NCI-H82 treated with DMSO at 0.1 percent for 48 hours (cell line): ENCODE results near the gene DDAH1.

Source experiments
- DNase-seq: peaks from one replicate; lab custom pipeline; 2025; ENCODE audit not compliant: unreplicated experiment; lab: John Stamatoyannopoulos, UW

DDAH1 gene

DNA sequence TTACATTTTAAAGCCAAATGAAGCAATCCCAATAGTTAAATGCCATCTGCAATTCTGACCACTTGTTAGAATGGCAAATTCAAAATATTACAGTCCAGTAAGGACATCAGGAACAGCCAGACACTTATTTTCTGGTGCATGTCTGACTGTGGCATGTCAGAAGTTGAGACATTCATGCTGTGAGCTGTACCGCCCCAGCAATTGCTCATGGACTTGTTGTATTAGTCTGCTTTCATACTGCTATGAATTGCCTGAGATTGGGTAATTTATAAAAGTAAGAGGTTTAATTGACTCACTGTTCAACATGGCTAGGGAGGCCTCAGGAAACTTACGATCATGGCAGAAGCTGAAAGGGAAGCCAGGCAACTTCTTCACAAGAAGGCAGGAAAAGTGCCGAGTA, 19.1 kb downstream of the DDAH1 start:
- no peak for DNase-seq

DNA sequence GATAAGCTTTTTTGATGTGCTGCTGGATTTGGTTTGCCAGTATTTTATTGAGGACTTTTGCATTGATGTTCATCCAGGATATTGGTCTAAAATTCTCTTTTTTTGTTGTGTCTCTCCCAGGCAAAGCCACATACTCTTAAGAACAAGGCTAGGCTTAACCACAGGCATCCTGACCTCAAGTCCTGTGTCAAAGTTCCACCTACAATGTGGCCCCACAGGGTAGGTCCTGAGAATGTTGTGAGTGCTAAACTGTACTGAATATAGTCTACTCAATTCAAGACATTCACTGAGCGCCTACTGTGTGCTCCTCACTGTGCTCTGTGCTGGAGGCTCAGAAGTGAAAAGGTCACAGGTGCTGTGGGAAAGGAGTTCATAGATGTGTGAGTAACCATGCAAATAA, 20.6 kb downstream of the DDAH1 start:
- DNase-seq, result no peak

DNA sequence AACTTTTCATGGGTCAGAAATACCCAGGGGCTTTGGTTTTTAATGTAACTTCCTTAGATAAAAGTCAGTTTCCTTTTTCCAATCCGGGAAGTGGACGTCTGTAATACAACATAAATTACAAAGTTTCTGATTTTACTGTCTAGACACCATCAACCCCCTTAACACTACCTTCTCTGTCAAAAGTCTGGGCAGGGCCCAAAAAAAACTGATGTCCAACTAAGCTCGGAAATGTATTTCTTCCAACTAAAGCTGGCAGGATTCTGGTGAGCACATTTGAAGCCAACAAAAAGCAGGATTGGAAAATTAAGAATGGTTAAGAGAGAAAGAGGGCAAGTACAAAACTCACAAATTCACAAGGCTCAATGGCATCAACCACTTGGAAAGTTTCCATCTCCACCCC, 24.3 kb downstream of the DDAH1 start:
- no peak for DNase-seq

DNA sequence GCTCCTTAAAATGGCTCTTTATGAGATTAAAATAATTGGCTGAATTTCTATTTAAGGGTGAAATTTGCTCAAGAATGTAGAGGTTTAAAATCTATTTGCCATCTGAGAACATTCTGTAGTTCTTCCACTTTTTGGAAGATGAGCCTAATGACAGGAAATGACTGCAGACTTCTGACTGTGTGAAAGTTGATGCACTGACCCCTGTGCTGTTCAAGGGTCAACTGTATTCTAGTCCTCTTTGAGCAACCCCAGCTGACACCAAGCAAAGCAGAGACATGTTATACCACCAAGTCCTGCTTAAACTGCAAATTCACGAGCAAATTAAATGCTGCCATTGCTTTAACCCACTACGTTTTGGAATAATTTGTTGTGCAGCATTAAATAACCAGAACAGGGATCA, 26.6 kb downstream of the DDAH1 start:
- no peak for DNase-seq

DNA sequence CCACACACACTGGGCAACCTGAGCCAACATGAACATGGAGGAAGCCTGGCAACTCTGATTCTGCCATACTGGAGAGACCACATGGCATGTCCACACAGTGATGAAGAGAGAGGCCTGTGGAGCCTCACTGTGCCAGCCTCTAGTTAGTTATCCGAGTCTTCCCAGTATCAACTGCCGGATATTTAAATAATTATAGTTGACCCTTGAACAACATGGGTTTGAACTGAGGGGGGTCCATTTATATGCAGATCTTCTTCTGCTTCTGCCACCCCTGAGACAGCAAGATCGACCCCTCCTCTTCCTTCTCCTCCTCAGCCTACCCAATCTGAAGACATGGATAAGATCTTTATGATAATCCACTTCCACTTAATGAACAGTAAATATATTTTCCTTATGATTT, 27.8 kb downstream of the DDAH1 start:
- no peak for DNase-seq

DNA sequence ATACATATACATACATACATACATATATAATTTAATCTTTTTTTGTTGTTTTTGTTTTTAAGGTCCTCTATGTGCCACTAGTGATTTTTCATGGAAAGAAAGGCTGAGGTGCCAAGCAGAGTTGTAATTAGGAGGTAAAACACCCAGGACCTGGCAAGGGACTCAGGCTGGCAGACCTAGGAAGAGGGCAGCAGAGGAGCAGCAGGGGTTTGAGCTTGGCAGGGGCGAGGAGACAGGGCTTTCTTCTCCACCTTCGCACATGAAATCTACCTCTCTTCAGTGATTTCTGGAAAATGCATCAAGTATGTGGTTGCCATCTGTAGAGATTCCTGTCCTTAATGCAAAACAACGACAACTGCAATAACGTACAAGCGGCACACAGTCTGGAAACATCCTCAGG, 31.9 kb downstream of the DDAH1 start:
- no peak for DNase-seq

DNA sequence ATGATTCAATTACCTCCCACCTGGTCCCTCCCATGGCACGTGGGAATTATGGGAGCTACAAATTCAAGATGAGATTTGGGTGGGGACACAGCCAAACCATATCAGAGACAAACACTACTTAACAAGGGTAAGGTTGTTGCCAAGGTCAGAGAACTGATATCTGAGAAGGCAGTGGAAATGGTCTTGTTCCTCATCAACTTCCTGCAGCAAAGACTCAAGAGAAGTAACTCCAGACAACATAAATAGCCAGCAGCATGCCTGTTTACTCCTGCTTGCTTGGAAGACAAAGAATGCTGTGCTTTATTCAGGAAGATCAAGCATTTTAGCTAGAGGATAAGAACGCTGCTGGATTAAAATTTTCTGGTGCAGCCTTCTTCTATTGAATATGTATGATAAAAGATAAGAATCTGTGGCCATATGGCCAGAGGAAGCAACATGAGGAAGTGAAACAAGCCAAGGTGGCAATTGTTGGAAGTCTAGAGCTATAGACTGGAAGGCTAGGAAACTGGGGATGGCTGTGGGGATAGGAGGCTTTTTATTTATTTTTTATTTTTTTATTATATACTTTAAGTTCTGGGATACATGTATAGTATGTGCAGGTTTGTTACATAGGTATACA, 36.4 kb downstream of the DDAH1 start:
- DNase-seq, result no peak

DNA sequence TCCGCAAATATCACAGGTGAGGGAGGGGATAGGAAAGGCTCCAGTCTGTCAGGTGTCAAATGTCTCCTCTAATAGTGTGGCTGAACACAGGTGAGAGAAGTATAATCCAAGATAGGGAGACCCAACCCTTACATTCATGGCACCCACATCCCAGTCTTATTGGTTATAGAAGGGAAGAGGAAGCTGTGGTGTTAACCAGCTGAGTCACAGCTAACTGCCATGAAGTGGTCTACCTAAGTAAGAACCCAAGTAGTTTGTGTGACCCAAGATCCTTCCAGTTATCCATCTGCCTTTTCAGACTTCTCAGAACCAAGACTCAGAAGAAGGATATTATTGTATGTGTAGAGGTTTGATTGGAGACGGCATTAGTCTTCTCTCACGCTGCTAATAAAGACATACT, 37.1 kb downstream of the DDAH1 start:
- no peak for DNase-seq

DNA sequence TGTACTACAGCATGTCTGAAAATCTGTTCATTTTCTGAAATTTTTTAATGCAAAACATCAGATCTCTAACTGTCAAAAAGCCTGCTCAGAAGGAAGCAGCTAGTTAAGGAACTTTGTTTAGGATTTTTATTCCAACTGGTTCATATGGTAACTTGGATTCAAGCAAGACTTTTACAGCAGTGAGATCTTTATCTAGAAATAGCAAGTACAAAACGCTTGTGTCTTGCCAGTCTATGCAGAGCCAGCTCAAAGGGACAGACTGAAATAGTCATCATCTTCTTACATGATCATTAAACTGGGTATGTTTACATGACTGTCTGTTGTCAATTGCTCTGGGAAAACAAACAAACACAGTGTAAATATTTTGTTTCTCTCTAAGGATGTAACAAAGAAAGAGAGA, 37.6 kb downstream of the DDAH1 start:
- DNase-seq, result no peak

DNA sequence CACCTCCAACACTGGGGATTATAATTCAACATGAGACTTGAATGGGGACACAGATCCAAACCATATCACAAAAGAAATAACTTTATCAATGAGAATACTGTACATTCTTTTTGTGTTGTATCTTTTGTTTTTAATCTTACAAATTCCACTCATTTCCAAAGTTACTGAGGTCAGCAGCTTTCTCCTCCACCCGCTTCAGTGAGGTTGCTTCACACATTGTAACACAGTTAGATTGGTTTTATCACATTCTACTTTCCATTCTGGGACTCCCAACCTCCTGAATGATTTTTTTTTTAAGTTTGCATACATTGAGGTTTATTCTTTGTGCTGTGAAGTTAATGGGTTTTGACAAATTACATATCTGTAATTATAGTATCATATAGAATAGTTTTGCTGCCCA, 43.8 kb downstream of the DDAH1 start:
- DNase-seq, result no peak

DNA sequence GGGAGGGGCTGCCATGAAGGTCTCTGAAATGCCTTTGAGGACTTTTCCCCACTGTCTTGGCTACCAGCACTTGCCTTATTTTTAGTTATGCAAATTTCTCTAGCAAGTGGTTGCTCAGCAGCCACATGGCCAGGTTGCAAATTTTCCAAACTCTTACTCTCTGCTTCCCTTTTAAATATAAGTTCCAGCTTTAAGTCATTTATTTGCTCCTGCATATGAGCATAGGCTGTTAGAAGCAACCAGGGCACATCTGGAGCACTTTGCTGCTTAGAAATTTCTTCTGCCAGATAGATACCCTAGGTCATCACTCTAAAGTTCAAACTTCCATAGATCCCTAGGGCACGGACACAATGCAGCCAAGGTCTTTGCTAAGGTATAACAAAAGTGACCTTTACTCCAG, 44.8 kb downstream of the DDAH1 start:
- DNase-seq, result no peak

DNA sequence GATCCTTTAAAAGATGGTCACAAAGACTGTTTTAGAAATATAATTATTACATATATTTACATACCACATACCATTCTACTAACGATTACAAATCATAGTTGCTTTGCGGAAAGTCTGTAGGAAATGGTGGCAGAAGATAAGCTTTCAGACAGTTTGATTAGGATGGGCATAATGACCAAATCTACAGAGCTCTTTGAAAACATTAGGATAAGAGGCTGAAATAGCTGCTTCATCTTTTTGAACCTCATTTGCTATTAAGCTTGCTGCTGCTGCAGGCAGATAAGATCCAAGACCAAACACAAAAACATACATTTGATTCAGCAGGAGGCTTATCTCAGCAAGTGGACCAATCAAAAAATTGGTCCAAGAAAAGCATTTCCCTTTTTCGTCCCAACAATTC, 47.1 kb downstream of the DDAH1 start:
- no peak for DNase-seq

DNA sequence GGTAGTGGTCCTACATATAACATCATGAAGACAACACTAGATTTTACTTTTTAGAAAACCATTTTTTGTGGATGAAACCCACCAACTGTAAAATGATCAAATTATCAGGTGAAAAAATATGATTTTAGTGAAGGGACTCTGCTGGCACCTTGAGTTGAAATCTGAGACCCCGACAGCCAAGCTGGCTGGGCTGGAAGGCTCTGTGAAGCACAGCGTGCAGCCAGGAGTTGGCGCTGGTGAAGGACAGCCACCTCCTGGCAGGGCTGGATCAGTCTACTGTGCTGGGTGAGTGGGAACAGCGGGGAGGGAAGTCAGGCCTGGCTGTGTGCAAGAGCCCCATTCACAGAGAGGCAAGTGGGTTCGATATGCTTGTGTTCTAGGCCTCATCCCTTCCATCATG, 47.9 kb downstream of the DDAH1 start:
- DNase-seq, result no peak

DNA sequence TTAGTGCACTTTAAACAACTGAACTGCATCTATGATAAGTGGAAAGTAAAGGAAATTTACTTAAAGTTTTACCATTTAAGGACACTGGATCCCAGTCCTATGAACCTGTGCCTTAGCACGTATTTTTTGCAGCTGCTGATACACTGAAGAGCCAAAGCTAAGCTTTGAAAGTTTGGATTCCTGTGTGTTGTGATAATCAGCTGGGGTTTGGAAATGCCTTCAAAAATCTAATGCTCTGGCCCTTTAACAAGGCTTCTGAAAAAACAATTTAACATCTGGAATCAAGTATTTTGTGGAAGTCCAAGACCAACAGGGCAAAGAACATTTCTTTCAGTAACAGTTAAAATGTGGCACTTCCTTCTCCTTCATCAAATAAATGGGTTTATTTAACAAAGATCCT, 51.8 kb downstream of the DDAH1 start:
- DNase-seq, result no peak

DNA sequence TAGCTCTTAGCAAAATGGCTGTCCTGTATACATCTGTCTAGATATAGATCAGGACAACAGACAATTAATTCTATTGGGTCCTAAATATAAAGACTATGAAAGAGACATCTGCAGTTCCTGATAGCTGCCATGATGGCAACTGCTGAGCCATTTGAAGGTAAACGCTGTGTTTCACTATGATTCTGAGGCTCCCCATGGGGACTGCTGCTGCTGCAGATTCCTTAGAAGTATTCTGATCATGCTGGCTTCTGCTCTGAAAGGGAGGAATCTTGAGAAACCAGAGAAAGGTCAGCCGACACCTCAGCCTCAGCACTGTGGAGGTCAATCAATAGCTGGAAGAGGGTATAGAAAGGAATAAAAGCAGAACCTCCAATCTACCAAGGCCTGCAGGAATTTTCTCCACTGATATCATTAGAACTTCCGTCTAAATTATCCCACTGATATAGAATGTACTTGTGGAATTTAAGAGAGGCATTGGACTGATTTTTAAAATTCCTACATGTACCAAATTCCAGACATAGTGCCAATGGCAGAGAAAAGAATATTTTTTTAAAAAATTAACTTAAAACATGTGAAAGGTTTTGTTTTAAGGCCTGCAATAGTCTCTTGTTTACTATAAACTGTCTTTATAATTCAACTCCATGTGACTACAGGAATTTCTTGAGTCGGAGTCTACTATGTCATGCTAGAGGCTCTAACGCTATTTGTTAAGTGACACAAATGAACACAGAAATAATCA, 53.2 kb downstream of the DDAH1 start:
- no peak for DNase-seq

DNA sequence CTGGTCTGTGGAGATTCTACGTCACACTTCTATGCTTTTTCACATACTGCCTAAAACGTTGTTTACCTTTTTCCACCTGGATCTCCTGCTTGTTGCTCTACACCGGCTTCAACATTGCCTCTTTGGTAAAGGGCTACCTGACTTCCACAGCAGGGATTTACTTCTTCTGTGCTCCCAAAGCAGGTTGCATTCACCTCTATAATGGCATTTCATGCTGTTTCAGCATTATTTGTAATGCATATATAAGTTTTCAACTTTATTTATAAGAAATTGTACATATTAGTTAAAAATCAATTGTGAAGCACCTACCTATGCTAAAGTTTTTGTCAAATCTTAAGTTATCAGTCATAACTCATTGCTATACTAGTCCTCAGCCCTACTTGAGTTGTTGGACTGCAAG, 55.4 kb downstream of the DDAH1 start:
- no peak for DNase-seq

DNA sequence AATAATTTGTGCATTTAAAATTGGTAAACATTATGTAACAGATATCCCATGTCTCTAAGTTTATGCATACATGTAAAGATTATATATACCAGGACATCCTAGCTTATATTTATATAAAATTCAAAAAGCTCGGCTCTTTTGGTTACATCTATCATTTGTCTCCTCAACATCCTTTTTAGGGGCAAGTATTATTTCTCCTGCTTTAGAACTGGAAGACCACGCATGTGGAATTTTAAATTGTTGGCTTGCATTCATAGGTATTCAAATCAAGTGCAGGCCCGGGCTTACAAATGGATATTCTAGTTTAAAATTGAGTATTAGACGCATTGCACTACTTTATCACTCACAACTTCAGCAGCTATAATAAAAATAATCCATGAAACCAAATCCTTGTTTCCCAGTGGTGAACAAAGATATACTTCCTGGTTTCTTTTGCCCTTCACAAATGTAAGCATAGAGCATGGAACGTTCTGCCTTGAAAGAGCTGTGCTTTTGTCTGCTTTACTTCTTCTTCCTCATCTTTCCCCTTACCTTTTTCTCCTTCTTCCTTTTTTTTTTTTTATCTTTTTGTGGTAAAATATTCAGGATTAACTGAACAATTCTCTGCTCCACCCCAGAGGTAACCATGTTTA, 57.1 kb downstream of the DDAH1 start:
- DNase-seq, result no peak

DNA sequence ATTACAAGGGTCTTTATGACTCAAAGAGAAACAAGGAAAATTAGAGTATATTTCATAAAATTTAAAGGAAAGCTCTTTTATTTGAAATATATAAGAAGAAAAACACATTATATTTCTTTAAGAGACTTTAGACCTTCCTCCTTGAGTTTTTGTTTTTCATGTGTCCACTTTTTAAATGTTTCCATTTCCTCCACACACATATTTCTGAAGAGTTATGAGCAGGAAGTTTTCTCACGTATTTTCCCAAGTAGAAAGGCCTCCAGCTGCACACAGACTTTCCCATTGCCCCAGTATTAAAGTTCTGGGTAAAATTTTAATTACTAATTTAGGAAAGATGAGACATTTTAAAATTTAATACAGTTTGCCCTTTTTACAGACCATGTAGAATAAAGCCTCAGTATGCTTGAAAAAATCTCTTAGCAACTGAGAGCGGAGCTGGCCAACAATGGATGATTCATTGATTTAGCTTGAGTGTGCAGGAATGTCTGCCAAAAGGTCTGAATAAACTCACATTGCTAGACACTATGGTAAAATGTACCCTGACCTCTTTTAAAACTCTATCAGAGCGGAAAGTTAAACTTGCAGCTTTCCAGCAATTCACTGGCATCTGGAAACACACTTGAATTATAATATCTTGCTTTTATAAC, 57.9 kb downstream of the DDAH1 start:
- no peak for DNase-seq

DNA sequence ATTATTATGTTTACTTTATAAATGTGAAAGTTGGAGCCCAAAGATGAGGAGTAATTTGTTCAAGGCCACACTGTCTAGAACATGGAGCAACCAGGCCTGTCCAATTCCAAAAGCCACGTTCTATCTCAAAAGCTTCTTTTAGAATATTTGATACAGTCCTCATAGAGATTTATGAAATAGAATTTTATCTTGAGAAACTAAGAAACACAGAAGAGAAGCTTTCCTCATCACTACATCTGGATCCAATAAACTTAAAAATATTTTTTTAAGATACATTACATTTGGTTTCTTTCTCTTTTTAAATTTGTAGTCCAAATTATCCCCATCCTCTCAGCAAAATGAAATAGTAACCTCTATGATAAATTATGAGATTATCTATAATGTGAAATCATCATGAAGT, 58.9 kb downstream of the DDAH1 start:
- DNase-seq, result no peak

DNA sequence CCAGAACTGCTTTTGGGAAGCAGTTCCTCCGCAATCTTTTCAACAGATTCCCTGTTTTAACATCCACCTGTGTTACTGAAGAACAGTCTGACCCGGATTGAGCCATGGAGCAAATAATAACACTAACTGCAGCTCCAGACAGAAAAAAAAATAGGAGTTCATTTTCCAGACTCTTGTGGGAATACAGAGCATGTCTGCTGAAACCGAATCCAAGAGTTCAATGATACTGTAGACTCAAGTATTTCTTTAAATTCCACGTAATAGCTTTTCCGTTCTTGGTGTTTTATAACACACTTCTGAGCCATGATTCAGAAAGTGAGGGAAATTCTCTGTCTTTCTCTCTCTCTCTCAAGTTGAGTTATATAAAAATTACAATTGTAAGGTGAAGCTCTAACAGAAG, 60.6 kb downstream of the DDAH1 start:
- DNase-seq, result no peak

DNA sequence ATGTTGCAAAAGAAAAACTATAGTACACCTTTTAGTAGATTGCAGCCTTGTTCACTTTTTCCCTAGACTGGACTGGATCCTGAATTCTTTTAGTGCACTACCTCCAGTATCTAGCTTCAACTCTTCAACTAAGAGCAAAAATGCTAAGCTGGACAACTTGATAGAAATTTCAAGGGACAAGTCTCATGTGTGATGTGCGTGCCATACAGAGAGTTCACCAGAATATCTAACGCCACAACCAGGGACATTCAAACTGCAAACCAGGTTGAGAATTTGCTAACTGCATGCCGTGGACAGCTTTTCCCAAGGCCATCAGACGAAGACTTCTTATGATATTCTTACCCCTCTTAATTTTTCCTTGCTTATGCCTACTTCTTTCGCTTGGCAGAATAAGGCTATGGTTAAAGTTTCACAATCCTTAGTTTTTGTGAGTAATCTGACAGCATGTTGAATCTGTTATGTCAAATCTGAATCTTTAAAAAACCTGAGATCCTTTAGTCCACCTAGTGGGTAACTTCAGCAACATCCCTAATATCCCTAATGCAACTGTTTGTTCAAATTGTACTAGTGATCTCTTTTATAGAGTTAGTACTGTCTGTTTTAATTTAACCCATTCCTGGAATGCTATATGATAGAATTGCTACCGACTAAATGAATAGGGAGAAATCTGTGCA, 66.4 kb downstream of the DDAH1 start:
- DNase-seq, result no peak
